GM12891 (cell line): Measurements from ENCODE around the gene PRG3.
A peak's percentile ranks its signal among the peaks of the same experiment; 100 is the strongest.

ENCODE experiments used
- DNase-seq: peaks from one replicate; pipeline ENCODE4 v3.0.0; 2011; ENCODE audit warnings: low spot score; ENCODE audit not compliant: insufficient read length
- FAIRE-seq: peaks from 2 replicates; lab custom pipeline; 2011; peaks lifted over from hg19 to GRCh38; lab: Jason Lieb, UNC
- PAX5 ChIP-seq: IDR thresholded peaks from 2 replicates; pipeline ENCODE4 v1.6.1; 2011; ENCODE audit warnings: low read length, moderate library complexity, mild to moderate bottlenecking; ENCODE audit not compliant: insufficient read depth, severe bottlenecking
- POLR2A ChIP-seq: IDR thresholded peaks from 2 replicates; pipeline ENCODE4 v1.6.1; 2011; ENCODE audit warnings: low read depth, low read length, control low read depth
- POLR2AphosphoS5 ChIP-seq: IDR thresholded peaks from 2 replicates; pipeline ENCODE4 v1.6.1; 2011; ENCODE audit warnings: low read depth, low read length, control low read depth
- POU2F2 ChIP-seq: IDR thresholded peaks from 2 replicates; pipeline ENCODE4 v1.6.1; 2011; ENCODE audit warnings: low read depth, mild to moderate bottlenecking, control low read depth, low read length, moderate library complexity
- SPI1 ChIP-seq: IDR thresholded peaks from 2 replicates; pipeline ENCODE4 v1.6.1; 2011; ENCODE audit warnings: low read depth, low read length, control low read depth
- TAF1 ChIP-seq: IDR thresholded peaks from 2 replicates; pipeline ENCODE4 v1.6.1; 2011; ENCODE audit warnings: low read depth, low read length, control low read depth

Gene PRG3

GRCh38 chr11:57399221-57399620 is 18.3 kb upstream of the PRG3 start:
- no peak for FAIRE-seq
- DNase-seq: no peak
- TF ChIP-seq POLR2A: no peak
- no peak for TF ChIP-seq POLR2AphosphoS5
- TF ChIP-seq SPI1: no peak

- DNase-seq (no peak), FAIRE-seq (no peak)
- TF ChIP-seq TAF1: no peak
- TF ChIP-seq SPI1: 0 out of 2 replicates have a peak, but pooled peaks have one; percentile 9
Observed at GRCh38 chr11:57397394-57397990, 16.5 kb upstream of the PRG3 start.

GRCh38 chr11:57396744-57397143 is 15.8 kb upstream of the PRG3 start:
- TF ChIP-seq POLR2A (no peak), POLR2AphosphoS5 (no peak), SPI1 (no peak), TAF1 (no peak), PAX5 (no peak), POU2F2 (no peak)
- FAIRE-seq (no peak), DNase-seq (no peak)

- FAIRE-seq (no peak), DNase-seq (no peak)
- TF ChIP-seq TAF1 (no peak), POU2F2 (no peak), POLR2AphosphoS5 (no peak), SPI1 (no peak), POLR2A (no peak), PAX5 (no peak)
Observed at GRCh38 chr11:57395905-57396623, 15.1 kb upstream of the PRG3 start.

GRCh38 chr11:57394203-57394965 is 13.4 kb upstream of the PRG3 start:
- no peak for FAIRE-seq
- TF ChIP-seq TAF1 (no peak), POLR2AphosphoS5 (no peak), SPI1 (no peak), PAX5 (no peak), POU2F2 (no peak), POLR2A (no peak)

GRCh38 chr11:57392763-57393105 is 11.8 kb upstream of the PRG3 start:
- no peak for FAIRE-seq
- DNase-seq: no peak
- no peak for TF ChIP-seq SPI1
- no peak for TF ChIP-seq POU2F2
- TF ChIP-seq PAX5: no peak
- TF ChIP-seq POLR2AphosphoS5: no peak
- TF ChIP-seq TAF1: no peak

More at GRCh38 chr11:57394203-57394965, 13.4 kb upstream of the PRG3 start:
- DNase-seq: no peak

GRCh38 chr11:57392066-57392762 is 11.3 kb upstream of the PRG3 start:
- no peak for DNase-seq
- no peak for FAIRE-seq
- no peak for TF ChIP-seq POU2F2
- TF ChIP-seq PAX5: no peak
- TF ChIP-seq POLR2AphosphoS5: no peak
- no peak for TF ChIP-seq POLR2A
- TF ChIP-seq SPI1: no peak
- TF ChIP-seq TAF1: no peak

GRCh38 chr11:57391539-57391938 is 10.6 kb upstream of the PRG3 start:
- no peak for TF ChIP-seq PAX5
- TF ChIP-seq POLR2A: no peak
- TF ChIP-seq POLR2AphosphoS5: no peak
- no peak for TF ChIP-seq SPI1
- no peak for TF ChIP-seq POU2F2
- TF ChIP-seq TAF1: no peak
- FAIRE-seq: no peak
- no peak for DNase-seq

GRCh38 chr11:57391111-57391510 is 10.2 kb upstream of the PRG3 start:
- no peak for DNase-seq

More at GRCh38 chr11:57391111-57391510, 10.2 kb upstream of the PRG3 start:
- no peak for FAIRE-seq
- TF ChIP-seq POLR2A: no peak
- TF ChIP-seq TAF1: no peak
- TF ChIP-seq SPI1: no peak
- no peak for TF ChIP-seq POU2F2
- no peak for TF ChIP-seq PAX5
- TF ChIP-seq POLR2AphosphoS5: no peak
